Myometrial cell (primary cell): ENCODE data around the gene CDCA7. TPM values are rescaled to one million over a fixed set of nuclear protein-coding genes. Genes with fewer than 3 reads are reported as not detected.

Experiments used
- total RNA-seq: library from RNA; depleted of rRNA; stranded (reverse); fragments of >200 nt; gene quantifications from 2 replicates; pipeline ENCODE4 v1.2.3, GENCODE V29; 2015

The CDCA7 gene
- 7.2 and 14.9 TPM in 2 replicates for total RNA-seq

DNA sequence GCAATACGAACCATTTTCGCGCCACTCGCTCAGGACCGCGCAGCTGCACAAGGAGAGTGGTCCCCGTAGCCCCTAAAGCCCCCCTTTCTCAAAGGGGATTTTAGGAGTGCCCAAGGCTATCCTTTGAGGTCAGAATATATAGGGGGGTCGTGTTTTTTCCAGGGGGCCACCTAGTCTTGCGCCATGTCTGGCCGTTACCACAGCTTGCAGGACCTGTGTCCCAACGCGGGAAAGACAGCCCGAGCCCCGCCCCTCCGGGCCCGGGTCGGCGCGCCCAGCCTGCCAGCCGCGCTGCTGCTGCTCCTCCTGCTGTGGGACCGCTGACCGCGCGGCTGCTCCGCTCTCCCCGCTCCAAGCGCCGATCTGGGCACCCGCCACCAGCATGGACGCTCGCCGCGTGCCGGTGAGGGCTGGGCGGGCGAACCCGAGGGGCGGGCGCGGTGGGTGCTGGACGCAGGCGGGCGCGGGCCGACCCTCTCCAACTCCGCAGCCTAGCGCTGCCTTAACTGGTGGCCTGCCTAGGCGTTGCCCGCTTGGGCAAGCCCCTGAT is at the start of gene CDCA7:
Gene CDCA7 (plus strand): TSS at position 291 of the 550 bp plus-strand sequence. CDS start 92 bp downstream, at position 383.

